Gastrocnemius medialis (tissue), 4 donors: ENCODE data around the gene CORO2B. TPM values are rescaled to one million over a fixed set of nuclear protein-coding genes. Genes with fewer than 3 reads are reported as not detected.

Experiments
- ATAC-seq, 2 donors: fragments of 150-250 bp; one replicate each; pipeline ENCODE4 v1.9.1; 2016
- DNase-seq, 2 donors: peaks; one replicate each; pipeline ENCODE4 v3.0.0-alpha.2; 2019
- H3K27ac ChIP-seq, 4 donors: fragments of 200-600 bp; sonication (generic); 1 replicate in 1 of 4; 2 replicates in 3 of 4; pipeline ENCODE4 v1.5.1; 2016 to 2018; ENCODE audit warnings: mild to moderate bottlenecking in 2 of 4, moderate library complexity in 1 of 4
- H3K27me3 ChIP-seq, 3 donors: fragments of 200-600 bp; sonication (generic) in 2 of 3; 1 replicate in 1 of 3; 2 replicates in 2 of 3; pipeline versions ENCODE4 v1.5.1 to v1.6.0; 2016 to 2019; ENCODE audit warnings: mild to moderate bottlenecking in 1 of 3, moderate library complexity in 1 of 3
- H3K36me3 ChIP-seq, 2 donors: fragments of 200-600 bp; sonication (generic) in 1 of 2; one replicate each; pipeline ENCODE4 v1.5.1; 2017 to 2018
- H3K4me1 ChIP-seq, 2 donors: fragments of 200-600 bp; sonication (generic) in 1 of 2; one replicate each; pipeline ENCODE4 v1.5.1; 2016 to 2017; ENCODE audit warnings: mild to moderate bottlenecking in 2 of 2
- H3K4me3 ChIP-seq, 4 donors: fragments of 200-600 bp; sonication (generic) in 3 of 4; 1 replicate in 1 of 4; 2 replicates in 3 of 4; pipeline ENCODE4 v1.5.1; 2016 to 2019; ENCODE audit warnings: mild to moderate bottlenecking in 2 of 4
- H3K9me3 ChIP-seq, 3 donors: fragments of 200-600 bp; sonication (generic) in 2 of 3; 1 replicate in 1 of 3; 2 replicates in 2 of 3; pipeline ENCODE4 v1.5.1; 2016 to 2019
- POLR2A ChIP-seq, 2 donors: fragments of 450-650 bp; IDR thresholded peaks; one replicate each; pipeline ENCODE4 v1.6.1; 2017; ENCODE audit warnings: antibody characterized with exemption in 2 of 2, mild to moderate bottlenecking in 2 of 2, moderate library complexity in 2 of 2
- in situ Hi-C, 4 donors: fragments of 200-750 bp; cut with MboI; loops; one replicate each; pipeline versions ENCODE4 v1.15.0 to v1.8.0; 2017; ENCODE audit warnings: low sequenced_read_pairs in 4 of 4
- intact Hi-C: fragments of 100-400 bp; cut with DNase I; formaldehyde crosslinking; loops from one replicate; pipeline ENCODE4 v1.15.1; 2023; ENCODE audit warnings: low total_unique reads
- total RNA-seq, 4 donors: library from RNA; depleted of rRNA; stranded (reverse); fragments of >200 nt; gene quantifications; one replicate each; pipeline versions ENCODE4 v1.1.0 to v1.2.3, GENCODE V29; 2016
- TF ChIP-seq, protein P1 (sequence below), 5 experiments: fragments of 450-650 bp in 3 of 5; fragments of 200-600 bp in 2 of 5; sonication (generic) in 2 of 5; IDR thresholded peaks in 4 of 5; conservative IDR thresholded peaks in 1 of 5; 1 replicate in 4 of 5; 2 replicates in 1 of 5; pipeline ENCODE4 v1.5.1; 2016 to 2019; ENCODE audit warnings: antibody characterized with exemption in 5 of 5, mild to moderate bottlenecking in 3 of 5, moderate library complexity in 3 of 5

CORO2B gene
- total RNA-seq, 4 donors from 2014 or later, result 1.5 to 2.2 (median 1.8) TPM

DNA sequence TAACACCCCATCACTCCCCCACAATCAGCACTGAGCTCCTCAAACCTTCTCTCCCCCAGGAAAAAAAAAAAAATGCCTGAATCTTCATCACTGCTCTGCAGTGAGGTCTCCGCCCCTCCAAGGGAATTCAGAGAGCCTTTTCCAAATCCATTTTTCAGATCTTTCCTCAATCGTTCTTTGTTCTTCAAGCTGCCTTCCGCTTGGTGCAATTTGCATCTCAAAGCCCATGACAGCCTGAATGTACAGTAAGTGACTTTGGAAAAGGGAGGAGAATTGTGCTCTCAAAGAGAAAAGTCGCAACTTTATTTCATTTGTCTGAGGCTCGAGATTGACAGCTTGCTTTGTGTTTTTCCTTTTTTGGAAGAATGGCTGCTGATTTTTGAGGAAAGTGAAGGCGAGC lies 75.0 kb downstream of the CORO2B start:
- Histone ChIP-seq H3K4me1 (no peaks in the 10 kb centered on the region), H3K27me3 (no peaks in the 10 kb centered on the region), H3K9me3 (no peaks in the 10 kb centered on the region), H3K27ac (no peak overlapping the region), H3K4me3 (no peak overlapping the region), H3K36me3 (no peaks in the 10 kb centered on the region)
- in situ Hi-C loops, result loop anchor here in 1 of 4 donors (25.0 kb wide), 1 partner anchor 342 kb away; no protein-coding TSS in a partner anchor
- no peak for TF ChIP-seq POLR2A (IDR thresholded peaks at IDR 0.05)
- TF ChIP-seq, protein P1, sequence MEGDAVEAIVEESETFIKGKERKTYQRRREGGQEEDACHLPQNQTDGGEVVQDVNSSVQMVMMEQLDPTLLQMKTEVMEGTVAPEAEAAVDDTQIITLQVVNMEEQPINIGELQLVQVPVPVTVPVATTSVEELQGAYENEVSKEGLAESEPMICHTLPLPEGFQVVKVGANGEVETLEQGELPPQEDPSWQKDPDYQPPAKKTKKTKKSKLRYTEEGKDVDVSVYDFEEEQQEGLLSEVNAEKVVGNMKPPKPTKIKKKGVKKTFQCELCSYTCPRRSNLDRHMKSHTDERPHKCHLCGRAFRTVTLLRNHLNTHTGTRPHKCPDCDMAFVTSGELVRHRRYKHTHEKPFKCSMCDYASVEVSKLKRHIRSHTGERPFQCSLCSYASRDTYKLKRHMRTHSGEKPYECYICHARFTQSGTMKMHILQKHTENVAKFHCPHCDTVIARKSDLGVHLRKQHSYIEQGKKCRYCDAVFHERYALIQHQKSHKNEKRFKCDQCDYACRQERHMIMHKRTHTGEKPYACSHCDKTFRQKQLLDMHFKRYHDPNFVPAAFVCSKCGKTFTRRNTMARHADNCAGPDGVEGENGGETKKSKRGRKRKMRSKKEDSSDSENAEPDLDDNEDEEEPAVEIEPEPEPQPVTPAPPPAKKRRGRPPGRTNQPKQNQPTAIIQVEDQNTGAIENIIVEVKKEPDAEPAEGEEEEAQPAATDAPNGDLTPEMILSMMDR (IDR thresholded peaks at IDR 0.05 in 4 of 5, conservative IDR thresholded peaks at IDR 0.05 in 1 of 5), result no peak
- DNase-seq, result no peak
- intact Hi-C loops, result no loop called here
- ATAC-seq, result no peak

DNA sequence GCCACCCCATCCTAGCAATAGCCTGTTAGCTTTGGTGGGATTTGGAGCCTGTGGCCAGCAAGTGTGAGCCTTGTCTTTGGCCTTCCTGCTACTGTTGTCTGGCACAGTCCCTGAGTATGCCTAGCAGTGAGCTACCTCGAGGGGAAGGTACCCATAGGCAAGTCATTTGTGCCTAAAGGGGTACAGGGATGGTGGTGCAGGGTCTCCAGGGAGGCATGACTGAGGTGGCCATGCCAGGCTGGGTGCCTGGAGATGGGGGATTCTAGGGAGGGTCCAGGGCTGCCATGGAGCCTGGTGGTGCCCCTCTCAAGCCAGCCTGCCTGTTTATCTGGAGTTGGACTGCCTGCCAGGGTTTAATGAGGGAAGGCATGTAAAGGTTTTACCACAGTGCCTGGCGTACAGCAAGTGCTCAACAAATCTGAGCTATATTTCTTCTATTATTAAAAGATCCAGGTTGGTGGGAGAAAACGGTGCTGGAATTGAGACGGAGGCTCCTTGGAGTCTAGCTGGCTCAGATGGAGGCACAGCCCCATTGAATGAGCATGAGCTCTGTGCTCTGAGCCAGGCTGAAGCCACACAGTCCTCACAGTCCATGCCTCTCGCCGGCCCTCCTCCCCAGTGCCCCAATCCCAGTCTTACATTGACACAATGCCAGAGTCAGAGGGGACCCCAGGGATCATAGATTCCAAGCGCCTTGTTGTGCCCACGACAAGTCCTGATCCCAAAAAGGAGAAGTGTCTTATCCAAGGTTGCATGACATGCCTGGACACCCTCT lies 76.2 kb downstream of the CORO2B start:
- Histone ChIP-seq H3K9me3 (no peaks in the 10 kb centered on the region), H3K4me3 (no peak overlapping the region), H3K4me1 (no peaks in the 10 kb centered on the region), H3K27me3 (no peaks in the 10 kb centered on the region), H3K36me3 (no peaks in the 10 kb centered on the region), H3K27ac (no peak overlapping the region)
- intact Hi-C loops (no loop called here), in situ Hi-C loops (loop anchor here in 1 of 4 donors (25.0 kb wide), 1 partner anchor 343 kb away; no protein-coding TSS in a partner anchor)
- no peak for ATAC-seq
- no peak for DNase-seq
- TF ChIP-seq, protein P1 (IDR thresholded peaks at IDR 0.05 in 4 of 5, conservative IDR thresholded peaks at IDR 0.05 in 1 of 5), result no peak
- TF ChIP-seq POLR2A (IDR thresholded peaks at IDR 0.05), result no peak

DNA sequence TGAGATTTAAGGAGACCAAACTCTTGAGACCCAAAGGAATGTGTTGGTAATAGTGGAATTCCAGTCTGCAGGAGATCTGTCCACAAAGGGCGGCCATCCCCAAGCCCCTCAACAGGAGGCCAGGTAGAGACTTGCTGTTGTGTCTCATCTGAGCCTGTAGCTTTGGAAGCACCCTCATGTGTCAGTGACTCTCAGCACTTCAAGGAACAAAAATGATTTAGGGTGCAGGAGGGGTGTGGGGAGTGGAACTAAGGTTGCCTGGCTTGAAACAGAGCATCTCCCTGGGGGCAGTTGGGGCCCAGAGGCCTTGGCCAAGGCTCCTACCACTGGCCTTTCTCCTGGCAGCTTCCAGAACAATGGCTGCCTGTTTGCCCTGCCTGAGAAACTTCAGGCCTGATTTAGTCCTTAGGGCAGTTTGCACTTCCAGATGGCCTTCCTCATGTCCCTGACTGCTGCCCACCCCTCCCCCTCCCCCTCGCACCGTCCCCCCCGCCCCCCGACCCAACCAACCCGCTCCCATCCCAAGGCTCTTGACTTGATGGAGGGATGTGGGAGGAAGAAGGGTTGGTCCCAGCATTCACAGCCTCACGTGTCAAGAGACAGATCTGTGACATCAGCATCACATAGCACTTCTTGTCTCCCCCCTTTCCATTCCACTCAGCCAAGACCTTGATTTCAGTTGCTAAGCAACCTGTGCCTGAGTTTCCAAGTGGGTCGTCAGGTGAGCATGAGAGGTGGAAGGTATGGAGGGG lies 77.1 kb downstream of the CORO2B start:
- no peaks in the 10 kb centered on the region for H3K9me3 ChIP-seq
- no peak overlapping the region for H3K27ac ChIP-seq
- H3K4me1 ChIP-seq, result no peaks in the 10 kb centered on the region
- no peak for ATAC-seq
- H3K27me3 ChIP-seq, result no peaks in the 10 kb centered on the region
- H3K4me3 ChIP-seq, result no peak overlapping the region
- in situ Hi-C loops, result loop anchor here in 1 of 4 donors (25.0 kb wide), 1 partner anchor 344 kb away; no protein-coding TSS in a partner anchor
- TF ChIP-seq POLR2A (IDR thresholded peaks at IDR 0.05), result no peak
- TF ChIP-seq, protein P1 (IDR thresholded peaks at IDR 0.05 in 4 of 5, conservative IDR thresholded peaks at IDR 0.05 in 1 of 5), result no peak
- no peak for DNase-seq
- intact Hi-C loops, result no loop called here
- H3K36me3 ChIP-seq, result no peaks in the 10 kb centered on the region

DNA sequence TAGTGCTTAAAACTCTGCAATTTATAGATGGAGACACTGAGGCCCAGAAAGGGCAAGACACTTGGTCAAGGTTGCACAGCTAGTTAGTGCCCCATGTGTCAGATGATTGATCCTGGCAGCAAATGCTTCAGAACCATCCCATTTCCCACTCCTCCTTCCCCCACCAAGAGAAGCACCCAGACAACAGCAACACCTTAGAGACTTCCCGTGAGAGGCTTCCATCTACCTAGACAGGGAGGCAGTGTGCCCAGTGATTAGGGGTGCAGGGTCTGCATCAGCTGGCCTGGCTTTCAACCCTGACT lies 77.6 kb downstream of the CORO2B start:
- intact Hi-C loops, result no loop called here
- TF ChIP-seq, protein P1 (IDR thresholded peaks at IDR 0.05 in 4 of 5, conservative IDR thresholded peaks at IDR 0.05 in 1 of 5), result no peak
- H3K36me3 ChIP-seq, result no peaks in the 10 kb centered on the region
- in situ Hi-C loops, result loop anchor here in 1 of 4 donors (25.0 kb wide), 1 partner anchor 344 kb away; no protein-coding TSS in a partner anchor
- H3K27me3 ChIP-seq, result no peaks in the 10 kb centered on the region
- no peak for DNase-seq
- no peak overlapping the region for H3K27ac ChIP-seq
- ATAC-seq, result no peak
- H3K9me3 ChIP-seq, result no peaks in the 10 kb centered on the region
- H3K4me3 ChIP-seq, result no peak overlapping the region
- H3K4me1 ChIP-seq, result no peaks in the 10 kb centered on the region
